ENCODE measurements around the gene CLEC7A. TPM values are rescaled to one million over a fixed set of nuclear protein-coding genes. Genes with fewer than 3 reads are reported as not detected.
A peak's percentile ranks its signal among the peaks of the same experiment; 100 is the strongest.

The CLEC7A gene
- total RNA-seq, 4 donors from 2014 or later: 2.9 to 83.4 (median 4.6) TPM

- in situ Hi-C loops (cut with MboI; ENCODE audit: low pct_ligation_motif_present in 1 of 4, low pct_unique_long_range_greater_than_20kb in 1 of 4, low sequenced_read_pairs in 3 of 4): loop anchor here in 2 of 4 donors (5.0 kb wide), 1 partner anchor 41 kb away; no protein-coding TSS in a partner anchor
- H3K4me3 ChIP-seq: no peak overlapping the region
- DNase-seq: no peak
- H3K36me3 ChIP-seq: no peaks in the 10 kb centered on the region
- no peaks in the 10 kb centered on the region for H3K9me3 ChIP-seq
- peaks cover 0 to 10% (median 7%) of the 10 kb centered on the region in 4 donors for H3K4me1 ChIP-seq
- no peak overlapping the region for H3K27ac ChIP-seq
- H3K27me3 ChIP-seq: no peaks in the 10 kb centered on the region
- intact Hi-C loops (cut with DNase I; ENCODE audit: low total_unique reads): loop anchor here (2.0 kb wide), 1 partner anchor 39 kb away; no protein-coding TSS in a partner anchor
- WGBS, 2 donors (ENCODE audit: low coverage in 1 of 2): 73 to 75% methylated on average over 2 of the region's 2 CpGs
- no peak for TF ChIP-seq EP300 (IDR thresholded peaks at IDR 0.05; ENCODE audit: low read depth)
Measured at GRCh38 chr12:10151621-10152020, 21.6 kb upstream of the CLEC7A start.

- in situ Hi-C loops (cut with MboI; ENCODE audit: low pct_ligation_motif_present in 1 of 4, low pct_unique_long_range_greater_than_20kb in 1 of 4, low sequenced_read_pairs in 3 of 4): loop anchor here in 1 of 4 donors (25.0 kb wide), 1 partner anchor 111 kb away; the partner anchor contains the start of gene CLEC9A
- Histone ChIP-seq H3K4me1 (peaks cover 0 to under 1% (median 0%) of the 10 kb centered on the region in 4 donors), H3K27me3 (no peaks in the 10 kb centered on the region), H3K36me3 (no peaks in the 10 kb centered on the region), H3K4me3 (no peak overlapping the region), H3K27ac (no peak overlapping the region), H3K9me3 (no peaks in the 10 kb centered on the region)
- WGBS, 2 donors (ENCODE audit: low coverage in 1 of 2): 70 to 83% methylated on average over 4 to 5 of the region's 5 CpGs
- TF ChIP-seq POLR2AphosphoS5 (IDR thresholded peaks at IDR 0.05) (no peak), CTCF (IDR thresholded peaks at IDR 0.05) (no peak), POLR2A (IDR thresholded peaks at IDR 0.05) (no peak), EP300 (IDR thresholded peaks at IDR 0.05; ENCODE audit: low read depth) (no peak)
- intact Hi-C loops (cut with DNase I; ENCODE audit: low total_unique reads): no loop called here
- DNase-seq: no peak
Measured at GRCh38 chr12:10147714-10148403, 17.9 kb upstream of the CLEC7A start.

- no peak for DNase-seq
Measured at GRCh38 chr12:10142976-10143589, 13.1 kb upstream of the CLEC7A start.

GRCh38 chr12:10140001-10140400 lies 10.0 kb upstream of the CLEC7A start:
- Histone ChIP-seq H3K4me1 (no peaks in the 10 kb centered on the region), H3K27me3 (no peaks in the 10 kb centered on the region), H3K4me3 (no peak overlapping the region), H3K9me3 (no peaks in the 10 kb centered on the region), H3K27ac (no peak overlapping the region), H3K36me3 (no peaks in the 10 kb centered on the region)
- in situ Hi-C loops (cut with MboI; ENCODE audit: low pct_ligation_motif_present in 1 of 4, low pct_unique_long_range_greater_than_20kb in 1 of 4, low sequenced_read_pairs in 3 of 4) (loop anchor here in 1 of 4 donors (25.0 kb wide), 1 partner anchor 103 kb away; the partner anchor contains the start of gene CLEC9A), intact Hi-C loops (cut with DNase I; ENCODE audit: low total_unique reads) (no loop called here)
- WGBS, 2 donors (ENCODE audit: low coverage in 1 of 2): 14 to 21% methylated on average over 2 of the region's 2 CpGs
- TF ChIP-seq EP300 (IDR thresholded peaks at IDR 0.05; ENCODE audit: low read depth): no peak
- peak in 4 of 5 experiments; percentile 34 to 52 (median 38) for TF ChIP-seq CTCF (IDR thresholded peaks at IDR 0.05)
- no peak for TF ChIP-seq POLR2AphosphoS5 (IDR thresholded peaks at IDR 0.05)
- TF ChIP-seq POLR2A (IDR thresholded peaks at IDR 0.05): no peak
- no peak for DNase-seq

More at GRCh38 chr12:10142976-10143589, 13.1 kb upstream of the CLEC7A start:
- intact Hi-C loops (cut with DNase I; ENCODE audit: low total_unique reads) (no loop called here), in situ Hi-C loops (cut with MboI; ENCODE audit: low pct_ligation_motif_present in 1 of 4, low pct_unique_long_range_greater_than_20kb in 1 of 4, low sequenced_read_pairs in 3 of 4) (loop anchor here in 1 of 4 donors (25.0 kb wide), 1 partner anchor 106 kb away; the partner anchor contains the start of gene CLEC9A)
- no peak for TF ChIP-seq CTCF (IDR thresholded peaks at IDR 0.05)
- no peak for TF ChIP-seq POLR2A (IDR thresholded peaks at IDR 0.05)
- TF ChIP-seq EP300 (IDR thresholded peaks at IDR 0.05; ENCODE audit: low read depth): no peak
- no peak for TF ChIP-seq POLR2AphosphoS5 (IDR thresholded peaks at IDR 0.05)
- no peaks in the 10 kb centered on the region for H3K4me1 ChIP-seq
- no peak overlapping the region for H3K27ac ChIP-seq
- H3K9me3 ChIP-seq: no peaks in the 10 kb centered on the region
- 0% methylated on average over 1 of the region's 1 CpG for WGBS, 2 donors (ENCODE audit: low coverage in 1 of 2)
- no peak overlapping the region for H3K4me3 ChIP-seq
- H3K36me3 ChIP-seq: no peaks in the 10 kb centered on the region
- H3K27me3 ChIP-seq: no peaks in the 10 kb centered on the region
